Right lobe of liver (tissue), 4 donors: ENCODE results near the gene WDR18.

ENCODE experiments used
- POLR2A ChIP-seq: fragments of 450-650 bp; IDR thresholded peaks from one replicate; pipeline ENCODE4 v1.6.1; 2017; ENCODE audit warnings: antibody characterized with exemption, mild to moderate bottlenecking
- TF ChIP-seq, protein P1 (sequence below), 4 donors: fragments of 200-600 bp in 3 of 4; fragments of 450-650 bp in 1 of 4; IDR thresholded peaks; one replicate each; pipeline versions ENCODE4 v1.5.1 to v1.8.0; 2016 to 2022; ENCODE audit warnings: antibody characterized with exemption in 4 of 4, mild to moderate bottlenecking in 2 of 4
- donor health status: DM: no; HTN: no; CAD: no.
- donor health status: DM: no; HTN: no; CAD: no.
- donor health status: DM: no; HTN: yes; CAD: no.

DNA sequence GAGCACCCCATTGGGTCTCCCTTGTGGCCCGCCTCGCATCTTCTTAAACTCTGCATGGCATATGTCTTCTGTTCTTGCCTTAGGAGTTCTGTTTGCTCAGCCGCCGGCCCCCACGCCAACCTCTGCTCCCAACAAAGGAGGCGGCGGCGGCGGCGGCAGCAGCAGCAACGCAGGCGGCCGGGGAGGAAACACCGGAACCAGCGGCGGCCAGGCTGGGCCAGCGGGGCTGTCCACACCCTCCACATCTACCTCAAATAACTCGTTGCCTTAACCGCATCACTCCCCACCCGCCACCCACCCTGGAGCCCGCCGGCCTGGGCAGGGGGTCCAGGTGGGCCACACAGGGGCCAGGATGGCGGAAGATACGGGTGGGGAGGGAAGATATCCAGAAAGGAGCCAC, 12.3 kb upstream of the WDR18 start:
- TF ChIP-seq, protein P1, sequence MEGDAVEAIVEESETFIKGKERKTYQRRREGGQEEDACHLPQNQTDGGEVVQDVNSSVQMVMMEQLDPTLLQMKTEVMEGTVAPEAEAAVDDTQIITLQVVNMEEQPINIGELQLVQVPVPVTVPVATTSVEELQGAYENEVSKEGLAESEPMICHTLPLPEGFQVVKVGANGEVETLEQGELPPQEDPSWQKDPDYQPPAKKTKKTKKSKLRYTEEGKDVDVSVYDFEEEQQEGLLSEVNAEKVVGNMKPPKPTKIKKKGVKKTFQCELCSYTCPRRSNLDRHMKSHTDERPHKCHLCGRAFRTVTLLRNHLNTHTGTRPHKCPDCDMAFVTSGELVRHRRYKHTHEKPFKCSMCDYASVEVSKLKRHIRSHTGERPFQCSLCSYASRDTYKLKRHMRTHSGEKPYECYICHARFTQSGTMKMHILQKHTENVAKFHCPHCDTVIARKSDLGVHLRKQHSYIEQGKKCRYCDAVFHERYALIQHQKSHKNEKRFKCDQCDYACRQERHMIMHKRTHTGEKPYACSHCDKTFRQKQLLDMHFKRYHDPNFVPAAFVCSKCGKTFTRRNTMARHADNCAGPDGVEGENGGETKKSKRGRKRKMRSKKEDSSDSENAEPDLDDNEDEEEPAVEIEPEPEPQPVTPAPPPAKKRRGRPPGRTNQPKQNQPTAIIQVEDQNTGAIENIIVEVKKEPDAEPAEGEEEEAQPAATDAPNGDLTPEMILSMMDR (IDR thresholded peaks at IDR 0.05) = no peak
- no peak for TF ChIP-seq POLR2A
